Prostate gland (tissue), 2 donors: ENCODE measurements around the gene HOXA7. TPM values are rescaled to one million over a fixed set of nuclear protein-coding genes. Genes with fewer than 3 reads are reported as not detected.
A peak's percentile ranks its signal among the peaks of the same experiment; 100 is the strongest.

Experiments
- DNase-seq: peaks from one replicate; pipeline ENCODE4 v3.0.0-alpha.2; 2019; ENCODE audit warnings: low spot score
- H3K27ac ChIP-seq, 2 donors: fragments of 200-600 bp; sonication (generic); 2 replicates each; pipeline ENCODE4 v1.5.1; 2017 to 2019
- H3K27me3 ChIP-seq: fragments of 200-600 bp; sonication (generic); replicated peaks from 2 replicates; pipeline ENCODE4 v1.5.1; 2019; ENCODE audit not compliant: insufficient read depth
- H3K36me3 ChIP-seq, 2 donors: fragments of 200-600 bp; sonication (generic); 1 replicate in 1 of 2; 2 replicates in 1 of 2; pipeline versions ENCODE4 v1.5.1 to v1.8.1; 2017 to 2019
- H3K4me1 ChIP-seq: fragments of 200-600 bp; sonication (generic); replicated peaks from 2 replicates; pipeline ENCODE4 v1.5.1; 2019
- H3K4me3 ChIP-seq, 2 donors: fragments of 200-600 bp; sonication (generic); 2 replicates each; pipeline ENCODE4 v1.5.1; 2017 to 2019
- H3K9me3 ChIP-seq: fragments of 200-600 bp; sonication (generic); 2 replicates; pipeline ENCODE4 v1.5.1; 2017
- CTCF ChIP-seq, 4 experiments: fragments of 200-600 bp in 2 of 4; fragments of 450-650 bp in 2 of 4; sonication (generic) in 2 of 4; IDR thresholded peaks; 1 replicate in 3 of 4; 2 replicates in 1 of 4; pipeline ENCODE4 v1.5.1; 2016 to 2019; ENCODE audit warnings: antibody characterized with exemption in 4 of 4, mild to moderate bottlenecking in 2 of 4, moderate library complexity in 2 of 4
- POLR2A ChIP-seq: fragments of 450-650 bp; IDR thresholded peaks from one replicate; pipeline ENCODE4 v1.6.1; 2016; ENCODE audit warnings: antibody characterized with exemption, mild to moderate bottlenecking
- POLR2AphosphoS5 ChIP-seq: sonication (generic); formaldehyde crosslinking; IDR thresholded peaks from one replicate; pipeline ENCODE4 v1.6.1; 2017; ENCODE audit warnings: antibody characterized with exemption
- WGBS: methylation state at CpG from one replicate; pipeline ENCODE4 v1.1.5; 2018; 5-methylcytosine and 5-hydroxymethylcytosine counted together
- intact Hi-C: fragments of 100-400 bp; cut with DNase I; formaldehyde crosslinking; loops from one replicate; pipeline ENCODE4 v1.14.2; 2022
- total RNA-seq, 2 donors: library from RNA; depleted of rRNA; stranded (reverse); fragments of >200 nt; gene quantifications; one replicate each; pipeline ENCODE4 v1.1.0, GENCODE V29; 2016

Gene HOXA7
- total RNA-seq, 2 donors from 2014 or later: 2.2 to 4.6 TPM

DNA sequence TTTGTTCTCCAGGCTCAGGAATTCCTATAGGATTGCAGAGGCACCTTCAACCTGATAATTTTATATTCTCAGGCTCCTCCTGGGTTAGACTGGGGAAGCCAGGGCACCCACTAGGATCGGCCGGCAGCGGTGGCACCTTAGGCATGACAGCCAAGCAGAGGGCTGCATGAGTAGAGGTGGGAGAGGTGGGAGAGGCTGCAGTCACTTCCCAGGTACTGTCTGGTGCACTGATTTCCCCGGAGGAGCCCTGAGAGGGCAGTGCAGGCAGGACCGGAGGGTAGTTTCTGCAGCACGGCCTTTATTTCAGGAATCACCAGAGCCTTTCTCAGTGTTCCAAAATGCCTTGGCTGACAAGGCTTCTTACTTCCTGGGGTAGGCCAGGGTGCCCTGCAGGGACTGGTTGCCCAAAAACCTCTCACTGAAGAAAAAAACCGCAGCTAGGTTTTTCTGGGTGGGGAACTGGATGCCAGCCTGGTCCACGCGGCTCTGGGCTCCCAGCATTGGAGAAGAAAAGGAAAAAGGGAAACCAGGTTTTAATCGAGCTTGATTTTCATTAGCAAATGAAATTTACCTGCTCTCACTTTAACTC is 47.0 kb upstream of the HOXA7 start:
- DNase-seq: no peak
- H3K27me3 ChIP-seq: no peaks in the 10 kb centered on the region
- H3K36me3 ChIP-seq: no peaks in the 10 kb centered on the region
- peak overlapping the region; percentile 96 to 97 for H3K27ac ChIP-seq
- H3K9me3 ChIP-seq: no peaks in the 10 kb centered on the region
- no peak for TF ChIP-seq CTCF (IDR thresholded peaks at IDR 0.05)
- TF ChIP-seq POLR2AphosphoS5: no peak
- TF ChIP-seq POLR2A: no peak
- intact Hi-C loops: loop anchor here (10.0 kb wide), 1 partner anchor 721 kb away; no protein-coding TSS in a partner anchor
- WGBS: 4% methylated on average over 10 of the region's 10 CpGs
- H3K4me3 ChIP-seq: peak overlapping the region; percentile 76 to 81
- peaks cover 1% of the 10 kb centered on the region for H3K4me1 ChIP-seq

GRCh38 chr7:27202862-27203134 is 46.3 kb upstream of the HOXA7 start:
- H3K4me3 ChIP-seq: peak overlapping the region; percentile 76 to 81
- peak; percentile 52 for DNase-seq
- WGBS: 6% methylated on average over 3 of the region's 3 CpGs
- H3K27me3 ChIP-seq: no peaks in the 10 kb centered on the region
- H3K9me3 ChIP-seq: no peaks in the 10 kb centered on the region
- no peaks in the 10 kb centered on the region for H3K4me1 ChIP-seq
- TF ChIP-seq POLR2AphosphoS5 (peak; percentile 21), CTCF (IDR thresholded peaks at IDR 0.05) (no peak)
- H3K36me3 ChIP-seq: no peaks in the 10 kb centered on the region
- peak overlapping the region; percentile 96 to 97 for H3K27ac ChIP-seq
- intact Hi-C loops: loop anchor here (10.0 kb wide), 1 partner anchor 722 kb away; no protein-coding TSS in a partner anchor

DNA sequence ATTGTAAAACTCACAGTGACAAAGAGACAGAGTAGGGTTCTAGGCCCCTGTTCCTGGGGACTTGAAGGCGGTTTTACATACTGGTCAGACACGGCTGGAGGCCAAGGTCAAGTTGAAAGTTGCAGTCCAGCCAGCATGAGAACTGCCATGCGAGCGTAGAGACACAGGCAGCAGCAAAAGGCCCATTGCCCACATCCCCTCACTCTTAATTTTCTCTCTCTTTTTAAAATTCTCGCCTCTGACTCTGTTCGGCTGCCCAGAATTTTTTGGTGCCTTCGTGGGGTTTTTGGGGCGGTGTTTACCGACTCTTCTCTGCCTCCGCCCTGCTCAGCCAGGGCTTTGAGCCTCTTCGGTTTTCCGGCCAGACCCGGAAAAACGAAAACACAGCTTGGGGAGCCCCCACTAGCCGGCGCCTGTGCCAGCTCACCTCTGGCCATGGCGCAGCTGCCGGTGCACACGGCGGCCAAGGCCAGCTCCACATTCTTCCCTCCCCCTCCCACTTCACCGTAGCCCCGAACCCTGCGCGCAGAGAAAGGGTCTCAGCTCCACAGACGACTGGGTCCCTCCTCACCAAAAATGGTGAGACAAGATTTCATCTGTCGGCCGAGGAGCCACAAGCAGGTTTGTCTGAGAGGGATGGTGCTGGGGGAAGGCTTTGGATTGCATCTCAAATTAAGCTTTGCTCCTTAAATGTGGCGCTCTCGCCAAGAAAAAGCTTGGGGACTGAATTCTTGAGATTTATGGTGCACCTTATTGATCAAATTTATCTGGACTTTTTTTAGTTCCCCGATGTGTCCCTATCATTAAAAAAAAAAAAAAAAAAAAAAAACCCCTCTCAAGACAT is 45.8 kb upstream of the HOXA7 start:
- Histone ChIP-seq H3K4me3 (peak overlapping the region; percentile 76 to 81), H3K27me3 (no peaks in the 10 kb centered on the region)

DNA sequence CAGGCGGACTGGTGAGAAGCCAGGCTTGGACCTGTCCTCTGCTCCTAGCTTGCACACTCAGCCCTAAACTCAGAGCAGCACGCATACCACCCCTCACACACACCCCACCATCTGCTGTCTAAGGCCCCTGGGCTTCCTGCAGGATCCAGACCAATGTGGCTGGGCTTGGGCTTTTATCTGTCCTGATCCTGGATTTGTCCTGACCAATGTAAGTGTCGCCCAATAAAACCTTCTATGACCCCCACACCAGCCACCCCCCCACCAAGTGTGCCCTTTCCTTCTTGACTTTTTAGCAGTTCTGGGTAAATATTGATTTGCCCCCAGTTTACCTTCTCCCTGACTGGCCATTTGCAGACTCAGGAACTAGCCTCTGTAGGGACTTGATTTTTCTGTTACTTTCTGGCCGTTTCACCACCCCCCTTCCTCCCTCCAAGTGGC is 45.1 kb upstream of the HOXA7 start:
- H3K4me1 ChIP-seq: no peaks in the 10 kb centered on the region
- TF ChIP-seq CTCF (IDR thresholded peaks at IDR 0.05) (no peak), POLR2AphosphoS5 (no peak), POLR2A (no peak)
- H3K4me3 ChIP-seq: peak overlapping the region; percentile 76 to 81
- no peak for DNase-seq
- H3K9me3 ChIP-seq: no peaks in the 10 kb centered on the region
- intact Hi-C loops: loop anchor here (10.0 kb wide), 1 partner anchor 723 kb away; no protein-coding TSS in a partner anchor
- peak overlapping the region; percentile 96 to 97 for H3K27ac ChIP-seq
- WGBS: 3% methylated on average over 4 of the region's 4 CpGs
- H3K36me3 ChIP-seq: no peaks in the 10 kb centered on the region
- H3K27me3 ChIP-seq: no peaks in the 10 kb centered on the region

More for the DNA sequence above, 45.8 kb upstream of the HOXA7 start:
- intact Hi-C loops: loop anchor here (10.0 kb wide), 1 partner anchor 723 kb away; no protein-coding TSS in a partner anchor
- no peak for DNase-seq
- no peaks in the 10 kb centered on the region for H3K4me1 ChIP-seq
- peak overlapping the region; percentile 96 to 97 for H3K27ac ChIP-seq
- no peaks in the 10 kb centered on the region for H3K9me3 ChIP-seq
- WGBS: 5% methylated on average over 30 of the region's 30 CpGs
- no peaks in the 10 kb centered on the region for H3K36me3 ChIP-seq
- TF ChIP-seq POLR2A (peak; percentile 10), POLR2AphosphoS5 (no peak), CTCF (IDR thresholded peaks at IDR 0.05) (no peak)
